ENCODE measurements around the gene SMPD4. TPM values are rescaled to one million over a fixed set of nuclear protein-coding genes. Genes with fewer than 3 reads are reported as not detected.
"Not testable (repeated sequence)": the region's sequence is repeated elsewhere in the genome, so short reads cannot be mapped to it uniquely, and the experiment has no call there.

SMPD4 gene
- total and polyA plus RNA-seq, 9 donors, result 24.7 to 53.2 (median 39.3) TPM

DNA sequence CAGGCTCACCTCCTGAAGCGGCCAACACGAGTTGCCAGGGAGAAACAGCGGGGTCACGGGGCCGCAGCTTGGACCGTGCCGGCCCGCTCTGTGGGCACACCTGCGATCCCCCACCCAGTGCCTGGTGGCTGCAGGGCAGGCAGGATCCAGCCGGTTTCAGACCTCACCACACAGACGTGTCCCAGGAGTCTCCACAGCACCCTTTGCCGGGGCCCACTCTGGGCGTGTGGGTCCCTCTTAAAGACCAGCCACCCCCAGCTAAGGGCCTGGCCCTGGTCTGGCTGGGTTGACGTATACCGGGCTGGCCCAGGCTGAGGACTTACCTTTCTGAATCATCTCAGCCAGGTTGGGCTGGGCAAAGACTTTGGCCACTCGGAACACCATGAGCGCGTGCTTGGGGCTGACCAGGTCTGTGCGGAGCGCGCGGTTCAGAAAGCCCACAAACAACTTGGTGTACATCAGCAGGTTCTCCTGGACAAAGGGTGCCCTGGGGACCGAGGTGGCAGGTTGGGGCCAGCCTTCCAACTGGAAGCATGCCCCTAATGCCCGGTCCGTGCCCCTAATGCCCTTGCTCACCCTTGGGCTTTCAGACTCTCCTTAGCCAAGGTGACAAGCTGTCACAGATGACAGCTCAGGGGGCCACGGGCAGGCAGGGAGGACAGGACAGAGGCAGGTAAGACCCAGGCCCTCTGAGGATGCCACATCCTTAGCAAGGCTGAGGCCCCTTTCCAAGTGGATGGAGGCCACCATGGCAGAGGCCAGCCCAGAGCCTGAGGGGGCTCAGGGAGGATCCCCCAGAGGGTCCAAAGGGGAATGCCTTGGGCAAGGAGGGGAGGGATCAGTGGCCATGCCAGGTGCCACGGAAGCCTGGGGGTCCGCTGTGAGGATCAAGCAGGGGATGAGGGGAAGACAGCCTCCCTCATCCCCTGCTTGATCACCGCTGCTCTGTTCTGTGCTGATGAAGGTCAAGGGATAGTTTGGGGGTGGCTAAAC lies 26.3 kb downstream of the SMPD4 start:
- no peak for DNase-seq
- Histone ChIP-seq H3K9me3 (no peaks in the 10 kb centered on the region), H3K4me3 (no peak overlapping the region), H3K4me1 (ENCODE audit: insufficient read depth) (no peaks in the 10 kb centered on the region), H3K27me3 (no peaks in the 10 kb centered on the region), H3K36me3 (no peaks in the 10 kb centered on the region), H3K27ac (no peak overlapping the region)
- 91 to 93% (median 92%) methylated on average over 29 of the region's 29 CpGs for WGBS, 3 donors
- TF ChIP-seq EP300 (IDR thresholded peaks at IDR 0.05) (no peak), POLR2A (IDR thresholded peaks at IDR 0.05) (no peak)
- TF ChIP-seq, protein P1, sequence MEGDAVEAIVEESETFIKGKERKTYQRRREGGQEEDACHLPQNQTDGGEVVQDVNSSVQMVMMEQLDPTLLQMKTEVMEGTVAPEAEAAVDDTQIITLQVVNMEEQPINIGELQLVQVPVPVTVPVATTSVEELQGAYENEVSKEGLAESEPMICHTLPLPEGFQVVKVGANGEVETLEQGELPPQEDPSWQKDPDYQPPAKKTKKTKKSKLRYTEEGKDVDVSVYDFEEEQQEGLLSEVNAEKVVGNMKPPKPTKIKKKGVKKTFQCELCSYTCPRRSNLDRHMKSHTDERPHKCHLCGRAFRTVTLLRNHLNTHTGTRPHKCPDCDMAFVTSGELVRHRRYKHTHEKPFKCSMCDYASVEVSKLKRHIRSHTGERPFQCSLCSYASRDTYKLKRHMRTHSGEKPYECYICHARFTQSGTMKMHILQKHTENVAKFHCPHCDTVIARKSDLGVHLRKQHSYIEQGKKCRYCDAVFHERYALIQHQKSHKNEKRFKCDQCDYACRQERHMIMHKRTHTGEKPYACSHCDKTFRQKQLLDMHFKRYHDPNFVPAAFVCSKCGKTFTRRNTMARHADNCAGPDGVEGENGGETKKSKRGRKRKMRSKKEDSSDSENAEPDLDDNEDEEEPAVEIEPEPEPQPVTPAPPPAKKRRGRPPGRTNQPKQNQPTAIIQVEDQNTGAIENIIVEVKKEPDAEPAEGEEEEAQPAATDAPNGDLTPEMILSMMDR (IDR thresholded peaks at IDR 0.05), result no peak
- intact Hi-C loops (cut with DNase I), result loop anchor here in 2 of 4 donors (10.0 kb wide), 1 partner anchor 180 kb away; no protein-coding TSS in a partner anchor

DNA sequence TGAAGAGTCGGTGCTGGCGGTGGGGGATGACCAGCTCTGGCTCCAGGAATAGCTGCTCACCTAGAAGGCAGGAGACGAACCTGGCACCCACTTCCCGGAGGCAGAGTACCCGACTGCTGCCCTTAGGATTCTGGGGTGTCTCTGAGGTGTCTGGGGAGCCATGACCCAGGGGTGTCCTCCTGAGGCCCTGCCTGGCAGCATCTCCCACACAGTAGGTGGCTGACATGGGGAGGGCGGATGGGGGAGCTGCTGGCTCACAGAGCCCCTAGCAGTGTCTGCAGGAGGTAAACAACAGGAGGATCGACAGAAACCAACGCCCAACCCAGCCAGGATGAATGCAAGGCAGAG lies 27.0 kb downstream of the SMPD4 start:
- H3K4me1 ChIP-seq (ENCODE audit: insufficient read depth); H3K27me3 ChIP-seq; H3K9me3 ChIP-seq; H3K27ac ChIP-seq; H3K4me3 ChIP-seq; H3K36me3 ChIP-seq: not testable (repeated sequence)
- 84 to 89% (median 88%) methylated on average over 7 to 8 of the region's 8 CpGs for WGBS, 3 donors
- peak in 1 of 5 donors; percentile 23 for DNase-seq
- intact Hi-C loops (cut with DNase I), result loop anchor here in 2 of 4 donors (10.0 kb wide), 1 partner anchor 180 kb away; no protein-coding TSS in a partner anchor

DNA sequence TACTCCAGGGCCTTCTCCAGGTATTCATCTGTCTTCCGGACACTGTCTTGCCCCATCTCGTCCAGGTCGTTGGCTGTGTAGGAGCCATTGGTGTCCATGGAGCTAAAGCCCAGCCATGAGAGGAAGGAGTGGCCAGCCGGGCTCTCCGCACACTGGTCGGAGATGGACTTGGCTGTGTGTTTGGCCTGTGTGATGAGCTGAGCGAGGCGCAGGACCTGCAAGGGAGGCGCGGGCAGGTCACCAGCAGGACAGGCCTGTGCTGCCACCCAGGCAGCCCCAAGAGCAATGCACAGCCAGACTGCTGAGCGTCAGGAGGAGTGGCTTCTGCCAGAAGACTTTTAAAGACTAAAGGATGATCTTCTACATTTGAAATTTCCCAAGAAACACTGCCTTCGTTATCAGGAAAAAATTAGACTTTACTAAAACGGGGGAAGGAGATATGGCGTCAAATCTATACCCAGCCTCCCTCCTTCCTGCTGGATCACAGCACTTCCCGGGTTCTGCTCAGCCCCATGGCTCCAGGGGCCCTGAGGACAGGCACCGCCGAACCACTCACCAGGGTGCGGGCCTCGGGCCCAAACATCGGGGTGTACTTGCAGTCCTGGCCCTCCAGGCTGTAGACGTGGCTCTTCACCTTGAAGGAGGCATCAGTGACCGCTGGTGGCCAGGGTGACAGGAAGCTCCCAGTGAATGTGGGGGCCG lies 27.5 kb downstream of the SMPD4 start:
- WGBS, 3 donors, result 86 to 93% (median 88%) methylated on average over 19 to 22 of the region's 23 CpGs
- not testable (repeated sequence) for H3K27me3 ChIP-seq; H3K4me1 ChIP-seq (ENCODE audit: insufficient read depth); H3K27ac ChIP-seq; H3K9me3 ChIP-seq; H3K36me3 ChIP-seq; H3K4me3 ChIP-seq
- intact Hi-C loops (cut with DNase I), result loop anchor here in 2 of 4 donors (10.0 kb wide), 1 partner anchor 181 kb away; no protein-coding TSS in a partner anchor
- peak in 1 of 5 donors; percentile 17 for DNase-seq

DNA sequence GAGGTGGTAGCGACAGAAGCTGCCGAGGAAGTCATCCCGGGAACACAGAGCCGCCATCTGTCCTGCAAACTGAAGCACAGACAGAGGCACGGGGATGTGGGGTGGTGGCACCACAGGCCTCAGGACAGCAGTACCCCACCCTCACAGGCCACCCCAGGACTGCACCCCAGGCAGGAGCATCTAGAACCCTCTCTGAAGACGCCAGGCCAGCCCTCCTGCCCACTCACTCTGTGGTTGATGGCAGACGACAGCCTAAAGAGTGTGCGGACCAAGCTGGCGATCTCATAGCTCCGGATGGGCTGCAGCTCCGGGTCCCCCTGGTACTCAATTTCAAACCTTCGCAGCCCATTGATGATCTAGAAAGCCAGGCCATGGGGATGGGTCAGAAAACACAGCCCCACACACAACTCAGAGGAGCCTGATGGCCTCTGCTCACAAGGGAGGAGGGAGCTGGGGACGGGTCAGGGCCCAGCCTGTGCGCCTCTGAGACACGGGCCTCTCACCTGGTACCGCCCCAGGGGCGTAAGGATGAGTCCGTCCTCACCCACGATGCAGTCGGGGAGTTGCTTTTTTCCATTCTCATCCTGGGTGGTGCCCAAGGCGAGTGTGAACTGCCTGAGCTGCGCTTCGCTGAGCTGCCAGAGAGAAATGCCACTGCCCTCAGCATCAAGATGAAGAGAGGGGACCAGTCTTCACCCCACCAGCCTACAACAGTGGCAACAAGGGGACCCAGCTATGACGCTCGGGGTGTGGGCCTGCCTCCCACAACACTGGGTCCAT lies 28.4 kb downstream of the SMPD4 start:
- no peak for TF ChIP-seq POLR2A (IDR thresholded peaks at IDR 0.05)
- TF ChIP-seq, protein P1 (IDR thresholded peaks at IDR 0.05), result no peak
- 90 to 91% (median 91%) methylated on average over 22 to 25 of the region's 25 CpGs for WGBS, 3 donors

DNA sequence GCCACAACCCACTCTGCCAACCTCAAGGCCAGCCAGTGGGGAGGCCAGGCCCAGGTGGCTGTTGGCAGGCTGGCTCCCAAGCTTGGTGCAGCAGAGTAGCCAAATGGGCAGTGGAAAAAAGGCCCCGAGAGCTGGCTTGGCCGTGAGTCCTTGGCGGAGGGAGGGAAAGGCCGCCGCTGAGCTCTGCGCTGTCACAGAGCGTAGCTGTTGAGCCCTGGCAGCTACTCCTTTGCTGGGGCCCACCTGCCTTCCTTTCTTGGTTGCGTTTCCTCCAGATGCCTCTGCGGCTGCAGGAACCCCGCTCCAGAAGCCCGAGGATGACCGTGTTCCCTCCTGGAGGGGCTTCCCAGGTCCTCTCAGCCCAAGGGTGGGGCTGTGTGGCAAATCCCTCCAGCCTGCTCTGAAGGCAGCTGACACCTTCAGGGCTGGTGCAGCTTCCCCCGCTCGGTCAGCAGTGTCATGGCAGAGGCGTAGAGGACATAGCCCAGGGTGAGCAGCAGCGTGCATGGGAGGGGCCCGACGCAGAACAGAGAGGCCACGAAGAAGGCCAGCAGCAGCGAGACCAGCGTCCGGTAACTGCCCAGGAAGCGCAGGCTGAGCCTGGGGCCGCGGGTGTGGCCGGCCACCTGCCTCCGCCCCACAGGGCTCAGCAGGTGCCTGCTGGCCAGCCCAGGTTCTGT lies 29.1 kb downstream of the SMPD4 start:
- DNase-seq, result peak in 1 of 5 donors; percentile 10

More for the DNA sequence above, 28.4 kb downstream of the SMPD4 start:
- no peaks in the 10 kb centered on the region for H3K27me3 ChIP-seq
- intact Hi-C loops (cut with DNase I), result loop anchor here in 2 of 4 donors (10.0 kb wide), 1 partner anchor 182 kb away; no protein-coding TSS in a partner anchor
- no peaks in the 10 kb centered on the region for H3K9me3 ChIP-seq
- H3K4me3 ChIP-seq, result no peak overlapping the region
- peak in 1 of 5 donors; percentile 27 for DNase-seq
- H3K4me1 ChIP-seq (ENCODE audit: insufficient read depth), result no peaks in the 10 kb centered on the region
- H3K27ac ChIP-seq, result no peak overlapping the region
- no peaks in the 10 kb centered on the region for H3K36me3 ChIP-seq

DNA sequence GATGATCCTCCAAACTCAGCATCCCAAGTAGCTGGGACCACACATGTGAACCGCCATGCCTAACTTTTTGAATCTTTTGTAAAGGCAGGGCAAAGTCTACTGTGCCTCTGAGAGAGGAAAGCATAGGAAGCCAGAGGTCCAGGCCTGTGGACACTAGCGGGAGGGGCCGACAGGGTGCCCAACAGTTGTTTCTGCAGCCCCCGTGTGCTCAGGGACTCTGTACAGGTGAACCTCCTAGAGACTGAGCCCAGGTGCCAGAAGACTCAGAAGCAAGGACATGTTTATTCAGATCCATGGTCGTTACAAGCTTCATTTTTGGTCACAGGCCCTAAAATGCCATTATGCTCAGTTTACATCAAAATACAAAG lies 30.3 kb downstream of the SMPD4 start:
- not testable (repeated sequence) for H3K9me3 ChIP-seq; H3K27me3 ChIP-seq; H3K27ac ChIP-seq; H3K4me1 ChIP-seq (ENCODE audit: insufficient read depth); H3K36me3 ChIP-seq; H3K4me3 ChIP-seq
- DNase-seq, result peak in 2 of 5 donors; percentile 4 to 13
- intact Hi-C loops (cut with DNase I), result loop anchor here in 2 of 4 donors (10.0 kb wide), 1 partner anchor 184 kb away; no protein-coding TSS in a partner anchor
- WGBS, 3 donors, result 58% methylated on average over 5 of the region's 5 CpGs

More for the DNA sequence above, 29.1 kb downstream of the SMPD4 start:
- H3K36me3 ChIP-seq; H3K4me1 ChIP-seq (ENCODE audit: insufficient read depth); H3K9me3 ChIP-seq; H3K27ac ChIP-seq; H3K4me3 ChIP-seq; H3K27me3 ChIP-seq: not testable (repeated sequence)
- WGBS, 3 donors, result 88 to 93% (median 91%) methylated on average over 27 of the region's 27 CpGs
- intact Hi-C loops (cut with DNase I), result loop anchor here in 2 of 4 donors (10.0 kb wide), 1 partner anchor 183 kb away; no protein-coding TSS in a partner anchor
